Measurements from ENCODE around the gene RFNG. TPM values are rescaled to one million over a fixed set of nuclear protein-coding genes. Genes with fewer than 3 reads are reported as not detected.

Gene RFNG
- total RNA-seq, 1 donor from 2014 or later, result 35.8 TPM

GRCh38 chr17:82022981-82023446, 28.6 kb downstream of the RFNG start, which contains the start of gene LRRC45:
Gene LRRC45, plus strand, starts transcription at chr17:82023305. Its CDS starts 339 bp downstream, at chr17:82023644.
- TF ChIP-seq CTCF (conservative IDR thresholded peaks at IDR 0.05; ENCODE audit: low read depth, low read length), result no peak
- H3K4me3 ChIP-seq (ENCODE audit: low read depth, low read length), result peak within 1 kb of the TSS; percentile 91
- DNase-seq (ENCODE audit: low read depth), result peak; percentile 84

GRCh38 chr17:82022310-82022980, 29.2 kb downstream of the RFNG start, which contains the start of gene CENPX:
Gene CENPX, minus strand, starts transcription at chr17:82022878. Its CDS starts 17 bp downstream, at chr17:82022861.
- H3K4me3 ChIP-seq (ENCODE audit: low read depth, low read length), result peak within 1 kb of the TSS; percentile 91
- no peak for DNase-seq (ENCODE audit: low read depth)
- no peak for TF ChIP-seq CTCF (conservative IDR thresholded peaks at IDR 0.05; ENCODE audit: low read depth, low read length)

GRCh38 chr17:82021900-82022309, 29.7 kb downstream of the RFNG start:
- DNase-seq (ENCODE audit: low read depth), result no peak
- no peak for TF ChIP-seq CTCF (conservative IDR thresholded peaks at IDR 0.05; ENCODE audit: low read depth, low read length)

GRCh38 chr17:82021107-82021899, 30.3 kb downstream of the RFNG start:
- peak overlapping the region; percentile 91 for H3K4me3 ChIP-seq (ENCODE audit: low read depth, low read length)
- DNase-seq (ENCODE audit: low read depth), result peak; percentile 22
- TF ChIP-seq CTCF (conservative IDR thresholded peaks at IDR 0.05; ENCODE audit: low read depth, low read length), result peak; percentile 84

More at GRCh38 chr17:82021900-82022309, 29.7 kb downstream of the RFNG start:
- H3K4me3 ChIP-seq (ENCODE audit: low read depth, low read length), result peak overlapping the region; percentile 91

GRCh38 chr17:82020572-82021106, 31.0 kb downstream of the RFNG start:
- DNase-seq (ENCODE audit: low read depth), result no peak
- TF ChIP-seq CTCF (conservative IDR thresholded peaks at IDR 0.05; ENCODE audit: low read depth, low read length), result no peak
- H3K4me3 ChIP-seq (ENCODE audit: low read depth, low read length), result no peak overlapping the region

GRCh38 chr17:82019690-82020571, 31.7 kb downstream of the RFNG start:
- no peak for DNase-seq (ENCODE audit: low read depth)
- no peak overlapping the region for H3K4me3 ChIP-seq (ENCODE audit: low read depth, low read length)
- TF ChIP-seq CTCF (conservative IDR thresholded peaks at IDR 0.05; ENCODE audit: low read depth, low read length), result peak; percentile 72

Data from epithelial cell of proximal tubule (primary cell).